GM12873 (cell line): ENCODE measurements around the gene TTLL8.

ENCODE experiments used
- CTCF ChIP-seq: IDR thresholded peaks from 2 replicates; pipeline ENCODE4 v1.5.1; 2012; ENCODE audit warnings: low read depth, mild to moderate bottlenecking, moderate library complexity, low read length, control low read depth; ENCODE audit not compliant: insufficient read depth; ENCODE audit errors: missing control alignments

Gene TTLL8

GRCh38 chr22:49969751-49970527, 88.2 kb downstream of the TTLL8 start:
- no peak for TF ChIP-seq CTCF

GRCh38 chr22:49968831-49969661, 89.1 kb downstream of the TTLL8 start:
- no peak for TF ChIP-seq CTCF
